GM13977 (cell line): ENCODE data around the gene JAG1.

Experiments
- DNase-seq: peaks from one replicate; pipeline ENCODE4 v3.0.0; 2012; ENCODE audit warnings: low spot score
- CTCF ChIP-seq: IDR thresholded peaks from 2 replicates; pipeline ENCODE4 v1.5.1; 2012; ENCODE audit warnings: mild to moderate bottlenecking, control low read depth; ENCODE audit not compliant: insufficient read depth; ENCODE audit errors: extremely low read depth, missing control alignments
- in situ Hi-C: fragments of 300-500 bp; cut with MboI; formaldehyde crosslinking; loops from one replicate; pipeline ENCODE4 v1.12.0; 2022; ENCODE audit warnings: low sequenced_read_pairs, low pct_unique_long_range_greater_than_20kb, mixed read lengths, inconsistent platforms; ENCODE audit not compliant: unreplicated experiment

The JAG1 gene

DNA sequence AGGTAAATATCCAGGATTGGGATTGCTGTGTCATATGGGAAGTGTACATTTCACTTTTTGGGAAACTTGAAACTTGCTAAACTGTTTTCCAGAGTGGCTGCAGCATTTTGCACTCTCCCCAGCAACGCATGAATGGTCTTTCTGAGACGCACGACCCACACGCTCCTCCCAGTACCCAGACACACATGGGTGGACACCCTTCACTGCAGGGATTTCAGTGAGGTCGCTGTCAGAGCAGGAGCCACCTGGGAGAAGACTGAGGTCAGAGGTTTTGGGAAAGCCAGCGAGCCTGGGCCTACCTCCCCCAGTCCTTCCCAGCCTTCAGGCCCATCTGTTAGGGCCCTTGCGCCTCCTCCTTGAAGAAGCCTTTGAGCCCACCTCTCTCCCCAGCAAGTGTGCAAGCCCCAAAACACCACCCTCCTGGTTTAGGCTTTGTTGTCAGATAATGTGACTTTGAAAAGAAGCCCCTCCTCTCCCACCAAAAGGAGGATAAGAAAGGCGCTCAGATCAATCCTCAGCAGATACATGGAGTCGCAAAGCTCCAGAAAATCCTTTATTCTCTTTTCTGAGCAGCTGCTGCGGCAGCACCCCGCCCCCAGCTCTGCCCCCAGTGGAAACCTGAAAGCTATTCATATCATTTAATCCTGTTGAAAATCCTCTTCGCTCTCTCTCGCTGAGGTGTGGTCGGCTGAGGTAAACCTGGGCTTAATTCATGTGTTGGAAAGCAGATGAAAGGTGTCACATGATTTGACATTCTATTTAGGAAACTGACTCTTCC lies 12.7 kb upstream of the JAG1 start:
- in situ Hi-C loops = no loop called here
- no peak for DNase-seq
- no peak for TF ChIP-seq CTCF

DNA sequence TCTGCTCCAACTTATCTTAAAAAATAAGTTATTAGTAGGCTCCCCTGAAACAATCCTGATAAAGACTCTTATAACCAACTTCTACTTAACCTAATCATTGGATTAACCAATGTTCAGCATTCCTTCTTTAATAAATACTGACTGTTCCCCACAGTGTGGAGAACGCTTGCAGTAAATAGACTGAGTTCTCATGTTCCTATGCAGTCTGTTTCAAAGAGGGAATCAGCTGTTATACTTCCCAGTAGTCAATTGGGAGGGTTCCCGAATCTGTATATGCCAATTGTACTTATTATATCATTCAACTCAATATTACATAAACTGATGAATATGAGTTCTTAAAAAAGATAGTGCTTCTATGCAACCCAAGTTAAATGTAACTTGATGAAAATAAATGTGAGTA lies 9.7 kb upstream of the JAG1 start:
- in situ Hi-C loops = no loop called here
- no peak for DNase-seq
- TF ChIP-seq CTCF = no peak

- no peak for DNase-seq
- in situ Hi-C loops = no loop called here
- no peak for TF ChIP-seq CTCF
These were observed 9.1 kb upstream of the JAG1 start for GRCh38 chr20:10682939-10683338.

DNA sequence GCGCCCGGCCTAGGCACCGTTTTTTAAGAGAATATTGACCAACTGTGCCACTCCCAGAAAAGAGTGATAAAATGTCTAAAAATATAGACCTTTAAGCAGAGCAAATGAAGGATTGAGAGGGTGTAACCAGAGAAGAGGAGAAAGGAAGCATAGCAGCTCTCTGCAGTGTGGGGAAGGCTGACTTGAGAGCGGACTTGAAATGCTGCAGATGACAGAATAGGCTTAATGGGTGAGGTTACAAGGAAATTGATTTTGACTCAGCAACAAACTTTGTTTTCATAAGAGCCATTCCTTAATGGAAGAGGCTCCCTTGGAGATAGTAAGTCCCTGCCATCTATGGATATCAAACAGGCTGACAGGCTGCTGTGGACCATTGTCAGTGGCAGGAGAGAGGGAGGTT lies 7.7 kb upstream of the JAG1 start:
- no peak for TF ChIP-seq CTCF
- in situ Hi-C loops = no loop called here
- no peak for DNase-seq

GRCh38 chr20:10680571-10680970 lies 6.8 kb upstream of the JAG1 start:
- in situ Hi-C loops = no loop called here
- DNase-seq = no peak
- no peak for TF ChIP-seq CTCF

- in situ Hi-C loops = no loop called here
- no peak for DNase-seq
These were observed 5.5 kb upstream of the JAG1 start for GRCh38 chr20:10679269-10679668.

More at GRCh38 chr20:10679269-10679668, 5.5 kb upstream of the JAG1 start:
- no peak for TF ChIP-seq CTCF
